Activated naive CD4-positive, alpha-beta T cell treated with anti-CD3 and anti-CD28 coated beads, Interleukin-2, amount 50 U/mL, for 24 hours (primary cell): Measurements from ENCODE around the gene EBP.
"Not testable (repeated sequence)": the region's sequence is repeated elsewhere in the genome, so short reads cannot be mapped to it uniquely, and the experiment has no call there.

ENCODE experiments used
- H3K27ac Mint-ChIP-seq: one replicate; pipeline ENCODE4 v1.8.0; 2021; ENCODE audit warnings: mild to moderate bottlenecking, mixed read lengths
- H3K27me3 Mint-ChIP-seq: one replicate; pipeline ENCODE4 v1.8.0; 2021; ENCODE audit warnings: mixed read lengths
- H3K36me3 Mint-ChIP-seq: one replicate; pipeline ENCODE4 v1.8.0; 2021; ENCODE audit warnings: mixed read lengths
- H3K4me1 Mint-ChIP-seq: one replicate; pipeline ENCODE4 v1.8.0; 2021; ENCODE audit warnings: mixed read lengths
- H3K4me3 Mint-ChIP-seq: one replicate; pipeline ENCODE4 v1.8.0; 2021; ENCODE audit warnings: mild to moderate bottlenecking, mixed read lengths
- H3K9me3 Mint-ChIP-seq: one replicate; pipeline ENCODE4 v1.8.0; 2021; ENCODE audit warnings: mixed read lengths

The EBP gene

GRCh38 chrX:48531358-48531959 is 9.9 kb downstream of the EBP start:
- Mint-ChIP-seq H3K27ac (peak overlapping the region; percentile 47), H3K27me3 (no peaks in the 10 kb centered on the region), H3K36me3 (peaks cover 8% of the 10 kb centered on the region), H3K4me1 (peaks cover 11% of the 10 kb centered on the region), H3K9me3 (no peaks in the 10 kb centered on the region), H3K4me3 (no peak overlapping the region)

- H3K27ac Mint-ChIP-seq: peak overlapping the region; percentile 91
- H3K27me3 Mint-ChIP-seq: no peaks in the 10 kb centered on the region
- H3K4me1 Mint-ChIP-seq: peaks cover 8% of the 10 kb centered on the region
- no peak overlapping the region for H3K4me3 Mint-ChIP-seq
- H3K36me3 Mint-ChIP-seq: peaks cover 5% of the 10 kb centered on the region
- no peaks in the 10 kb centered on the region for H3K9me3 Mint-ChIP-seq
Measured at GRCh38 chrX:48532161-48532560, 10.6 kb downstream of the EBP start.

GRCh38 chrX:48533165-48533564 is 11.6 kb downstream of the EBP start:
- Mint-ChIP-seq H3K4me3 (no peak overlapping the region), H3K27ac (no peak overlapping the region), H3K9me3 (no peaks in the 10 kb centered on the region), H3K4me1 (peaks cover 8% of the 10 kb centered on the region), H3K27me3 (no peaks in the 10 kb centered on the region), H3K36me3 (peaks cover 5% of the 10 kb centered on the region)

GRCh38 chrX:48538641-48539344 is 17.2 kb downstream of the EBP start:
- Mint-ChIP-seq H3K4me3 (peak overlapping the region; percentile 93), H3K27ac (peak overlapping the region; percentile 94)

GRCh38 chrX:48539345-48540027 is 17.9 kb downstream of the EBP start, which contains the start of gene TBC1D25:
TSS of gene TBC1D25 (plus strand) at chrX:48539714. CDS start at chrX:48539798, 84 bp downstream.
- H3K27me3 Mint-ChIP-seq: no peaks in the 10 kb centered on the region
- peaks cover 2% of the 10 kb centered on the region for H3K36me3 Mint-ChIP-seq
- no peaks in the 10 kb centered on the region for H3K9me3 Mint-ChIP-seq

More at GRCh38 chrX:48538641-48539344, 17.2 kb downstream of the EBP start:
- no peaks in the 10 kb centered on the region for H3K27me3 Mint-ChIP-seq
- peaks cover 15% of the 10 kb centered on the region for H3K4me1 Mint-ChIP-seq
- H3K9me3 Mint-ChIP-seq: no peaks in the 10 kb centered on the region
- H3K36me3 Mint-ChIP-seq: peaks cover under 1% of the 10 kb centered on the region

GRCh38 chrX:48540028-48540375 is 18.4 kb downstream of the EBP start:
- H3K4me1 Mint-ChIP-seq: peaks cover 15% of the 10 kb centered on the region
- no peaks in the 10 kb centered on the region for H3K27me3 Mint-ChIP-seq
- H3K4me3 Mint-ChIP-seq: peak overlapping the region; percentile 93
- H3K9me3 Mint-ChIP-seq: no peaks in the 10 kb centered on the region
- H3K36me3 Mint-ChIP-seq: peaks cover 2% of the 10 kb centered on the region
- peak overlapping the region; percentile 94 for H3K27ac Mint-ChIP-seq

More at GRCh38 chrX:48539345-48540027, 17.9 kb downstream of the EBP start, which contains the start of gene TBC1D25:
- Mint-ChIP-seq H3K27ac (peak within 1 kb of the TSS; percentile 94), H3K4me1 (peaks cover 15% of the 10 kb centered on the region), H3K4me3 (peak within 1 kb of the TSS; percentile 93)

- peaks cover 2% of the 10 kb centered on the region for H3K36me3 Mint-ChIP-seq
- peaks cover 15% of the 10 kb centered on the region for H3K4me1 Mint-ChIP-seq
- no peaks in the 10 kb centered on the region for H3K9me3 Mint-ChIP-seq
- H3K27me3 Mint-ChIP-seq: no peaks in the 10 kb centered on the region
- H3K4me3 Mint-ChIP-seq: peak overlapping the region; percentile 93
- peak overlapping the region; percentile 94 for H3K27ac Mint-ChIP-seq
Measured at GRCh38 chrX:48540480-48540879, 18.9 kb downstream of the EBP start.

- no peaks in the 10 kb centered on the region for H3K27me3 Mint-ChIP-seq
- H3K4me1 Mint-ChIP-seq: peaks cover 15% of the 10 kb centered on the region
- H3K4me3 Mint-ChIP-seq: peak overlapping the region; percentile 93
- H3K27ac Mint-ChIP-seq: no peak overlapping the region
- H3K36me3 Mint-ChIP-seq: peaks cover 2% of the 10 kb centered on the region
- no peaks in the 10 kb centered on the region for H3K9me3 Mint-ChIP-seq
Measured at GRCh38 chrX:48541140-48541814, 19.7 kb downstream of the EBP start.

GRCh38 chrX:48548871-48549270 is 27.3 kb downstream of the EBP start:
- H3K36me3 Mint-ChIP-seq: peaks cover under 1% of the 10 kb centered on the region

GRCh38 chrX:48555731-48556325 is 34.2 kb downstream of the EBP start:
- H3K27ac Mint-ChIP-seq, H3K27me3 Mint-ChIP-seq, H3K4me3 Mint-ChIP-seq, H3K4me1 Mint-ChIP-seq, H3K9me3 Mint-ChIP-seq, H3K36me3 Mint-ChIP-seq: not testable (repeated sequence)

More at GRCh38 chrX:48548871-48549270, 27.3 kb downstream of the EBP start:
- Mint-ChIP-seq H3K4me1 (no peaks in the 10 kb centered on the region), H3K9me3 (no peaks in the 10 kb centered on the region), H3K4me3 (no peak overlapping the region), H3K27ac (no peak overlapping the region), H3K27me3 (no peaks in the 10 kb centered on the region)

GRCh38 chrX:48558271-48558670 is 36.7 kb downstream of the EBP start:
- no peak overlapping the region for H3K4me3 Mint-ChIP-seq
- no peak overlapping the region for H3K27ac Mint-ChIP-seq
- H3K9me3 Mint-ChIP-seq: no peaks in the 10 kb centered on the region
- H3K4me1 Mint-ChIP-seq: peaks cover 3% of the 10 kb centered on the region
- peaks cover 3% of the 10 kb centered on the region for H3K36me3 Mint-ChIP-seq
- H3K27me3 Mint-ChIP-seq: no peaks in the 10 kb centered on the region

- no peak overlapping the region for H3K27ac Mint-ChIP-seq
- H3K9me3 Mint-ChIP-seq: no peaks in the 10 kb centered on the region
- H3K36me3 Mint-ChIP-seq: peaks cover 2% of the 10 kb centered on the region
- H3K4me1 Mint-ChIP-seq: peaks cover 3% of the 10 kb centered on the region
- no peak overlapping the region for H3K4me3 Mint-ChIP-seq
- no peaks in the 10 kb centered on the region for H3K27me3 Mint-ChIP-seq
Measured at GRCh38 chrX:48559636-48560035, 38.0 kb downstream of the EBP start.

GRCh38 chrX:48560056-48560455 is 38.4 kb downstream of the EBP start:
- Mint-ChIP-seq H3K4me1 (peaks cover 3% of the 10 kb centered on the region), H3K36me3 (no peaks in the 10 kb centered on the region), H3K27ac (no peak overlapping the region), H3K4me3 (no peak overlapping the region), H3K27me3 (no peaks in the 10 kb centered on the region), H3K9me3 (no peaks in the 10 kb centered on the region)

GRCh38 chrX:48560681-48561080 is 39.1 kb downstream of the EBP start:
- Mint-ChIP-seq H3K27ac (no peak overlapping the region), H3K9me3 (no peaks in the 10 kb centered on the region), H3K36me3 (no peaks in the 10 kb centered on the region), H3K4me3 (no peak overlapping the region), H3K27me3 (no peaks in the 10 kb centered on the region), H3K4me1 (peaks cover 3% of the 10 kb centered on the region)

- Mint-ChIP-seq H3K4me3 (no peak overlapping the region), H3K27ac (no peak overlapping the region)
Measured at GRCh38 chrX:48569958-48570357, 48.4 kb downstream of the EBP start.

More at GRCh38 chrX:48569958-48570357, 48.4 kb downstream of the EBP start:
- Mint-ChIP-seq H3K27me3 (no peaks in the 10 kb centered on the region), H3K36me3 (peaks cover 2% of the 10 kb centered on the region), H3K9me3 (no peaks in the 10 kb centered on the region), H3K4me1 (peaks cover 5% of the 10 kb centered on the region)
